Mesenchymal stem cell (in vitro differentiated cells and primary cell): ENCODE measurements around the gene RAD51B.
A peak's percentile ranks its signal among the peaks of the same experiment; 100 is the strongest.

Experiments
- DNase-seq: peaks from one replicate; pipeline ENCODE4 v3.0.0-alpha.2; 2013
- H2AFZ ChIP-seq: one replicate; pipeline ENCODE4 v1.6.1; 2013; ENCODE audit warnings: low read depth, mild to moderate bottlenecking, control low read depth, inconsistent platforms, low read length, moderate library complexity
- H2AK5ac ChIP-seq: 2 replicates; pipeline ENCODE4 v1.6.1; 2013; ENCODE audit warnings: low read length, moderate library complexity, mild to moderate bottlenecking, inconsistent platforms; ENCODE audit not compliant: severe bottlenecking
- H2BK120ac ChIP-seq: one replicate; pipeline ENCODE4 v1.6.1; 2013; ENCODE audit warnings: low read depth, mild to moderate bottlenecking, inconsistent platforms, low read length, moderate library complexity
- H2BK12ac ChIP-seq, 2 experiments: one replicate each; pipeline ENCODE4 v1.6.1; 2013; ENCODE audit warnings: inconsistent platforms in 2 of 2, low read length in 2 of 2, mild to moderate bottlenecking in 2 of 2, moderate library complexity in 2 of 2, control low read depth in 1 of 2
- H2BK15ac ChIP-seq: one replicate; pipeline ENCODE4 v1.6.1; 2013; ENCODE audit warnings: mild to moderate bottlenecking, low read depth, inconsistent platforms; ENCODE audit not compliant: poor library complexity, severe bottlenecking
- H2BK5ac ChIP-seq: 2 replicates; pipeline ENCODE4 v1.6.1; 2013; ENCODE audit warnings: low read depth, mild to moderate bottlenecking, low read length, control low read depth, inconsistent platforms; ENCODE audit not compliant: poor library complexity, severe bottlenecking
- H3K14ac ChIP-seq, 2 experiments: one replicate each; pipeline ENCODE4 v1.6.1; 2013; ENCODE audit warnings: inconsistent platforms in 2 of 2, low read length in 2 of 2, control low read depth in 1 of 2, mild to moderate bottlenecking in 1 of 2, moderate library complexity in 1 of 2
- H3K18ac ChIP-seq, 2 experiments: one replicate each; pipeline ENCODE4 v1.6.1; 2013; ENCODE audit warnings: inconsistent platforms in 2 of 2, low read length in 2 of 2, control low read depth in 1 of 2, low read depth in 1 of 2, mild to moderate bottlenecking in 1 of 2
- H3K23ac ChIP-seq, 2 experiments: one replicate each; pipeline ENCODE4 v1.6.1; 2013; ENCODE audit warnings: inconsistent platforms in 2 of 2, low read length in 2 of 2, mild to moderate bottlenecking in 2 of 2, moderate library complexity in 2 of 2, control low read depth in 1 of 2
- H3K27ac ChIP-seq: 2 replicates; pipeline ENCODE4 v1.5.1; 2013; ENCODE audit warnings: mild to moderate bottlenecking, moderate library complexity, low read length, control low read depth, inconsistent platforms; ENCODE audit not compliant: poor library complexity, severe bottlenecking
- H3K27me3 ChIP-seq, 2 experiments: 2 replicates each; pipeline versions ENCODE4 v1.6.1 to v1.7.0; 2013; ENCODE audit warnings: low read length in 2 of 2, mild to moderate bottlenecking in 2 of 2, moderate library complexity in 2 of 2, control low read depth in 1 of 2, inconsistent platforms in 1 of 2; ENCODE audit not compliant: control insufficient read depth in 1 of 2, insufficient read depth in 1 of 2
- H3K36me3 ChIP-seq, 2 experiments: 2 replicates each; pipeline versions ENCODE4 v1.6.1 to v1.7.0; 2013; ENCODE audit warnings: low read length in 2 of 2, control low read depth in 1 of 2, inconsistent platforms in 1 of 2, low read depth in 1 of 2, mild to moderate bottlenecking in 1 of 2; ENCODE audit not compliant: insufficient read depth in 2 of 2, control insufficient read depth in 1 of 2
- H3K4ac ChIP-seq, 2 experiments: one replicate each; pipeline ENCODE4 v1.6.1; 2013; ENCODE audit warnings: inconsistent platforms in 2 of 2, low read length in 2 of 2, mild to moderate bottlenecking in 2 of 2, moderate library complexity in 2 of 2, control low read depth in 1 of 2, low read depth in 1 of 2
- H3K4me1 ChIP-seq: 2 replicates; pipeline ENCODE4 v1.6.1; 2013; ENCODE audit warnings: low read depth, low read length, control low read depth; ENCODE audit not compliant: control insufficient read depth, insufficient read depth
- H3K4me2 ChIP-seq: 2 replicates; pipeline ENCODE4 v1.6.1; 2013; ENCODE audit warnings: low read length, mild to moderate bottlenecking, inconsistent platforms; ENCODE audit not compliant: poor library complexity, severe bottlenecking
- H3K4me3 ChIP-seq, 2 experiments: 2 replicates each; pipeline versions ENCODE4 v1.5.1 to v1.7.0; 2013; ENCODE audit warnings: low read length in 2 of 2, mild to moderate bottlenecking in 2 of 2, control low read depth in 1 of 2, low read depth in 1 of 2; ENCODE audit not compliant: insufficient read depth in 1 of 2
- H3K79me1 ChIP-seq: replicated peaks from 2 replicates; pipeline ENCODE4 v1.6.1; 2013; ENCODE audit warnings: mild to moderate bottlenecking, control low read depth, low read length, inconsistent platforms; ENCODE audit not compliant: poor library complexity, severe bottlenecking
- H3K9ac ChIP-seq: 2 replicates; pipeline ENCODE4 v1.7.0; 2013; ENCODE audit warnings: mild to moderate bottlenecking, low read length, moderate library complexity
- H3K9me3 ChIP-seq: 2 replicates; pipeline ENCODE4 v1.7.0; 2013; ENCODE audit warnings: mild to moderate bottlenecking, low read length; ENCODE audit not compliant: control insufficient read depth
- H4K8ac ChIP-seq: one replicate; pipeline ENCODE4 v1.6.1; 2013; ENCODE audit warnings: inconsistent platforms, mild to moderate bottlenecking, low read length, moderate library complexity
- H4K91ac ChIP-seq: one replicate; pipeline ENCODE4 v1.6.1; 2013; ENCODE audit warnings: mild to moderate bottlenecking, low read length, inconsistent platforms
- WGBS: methylation state at CpG from one replicate; pipeline ENCODE4 v1.1.7; 2013; ENCODE audit warnings: mixed read lengths; 5-methylcytosine and 5-hydroxymethylcytosine counted together

Gene RAD51B

DNA sequence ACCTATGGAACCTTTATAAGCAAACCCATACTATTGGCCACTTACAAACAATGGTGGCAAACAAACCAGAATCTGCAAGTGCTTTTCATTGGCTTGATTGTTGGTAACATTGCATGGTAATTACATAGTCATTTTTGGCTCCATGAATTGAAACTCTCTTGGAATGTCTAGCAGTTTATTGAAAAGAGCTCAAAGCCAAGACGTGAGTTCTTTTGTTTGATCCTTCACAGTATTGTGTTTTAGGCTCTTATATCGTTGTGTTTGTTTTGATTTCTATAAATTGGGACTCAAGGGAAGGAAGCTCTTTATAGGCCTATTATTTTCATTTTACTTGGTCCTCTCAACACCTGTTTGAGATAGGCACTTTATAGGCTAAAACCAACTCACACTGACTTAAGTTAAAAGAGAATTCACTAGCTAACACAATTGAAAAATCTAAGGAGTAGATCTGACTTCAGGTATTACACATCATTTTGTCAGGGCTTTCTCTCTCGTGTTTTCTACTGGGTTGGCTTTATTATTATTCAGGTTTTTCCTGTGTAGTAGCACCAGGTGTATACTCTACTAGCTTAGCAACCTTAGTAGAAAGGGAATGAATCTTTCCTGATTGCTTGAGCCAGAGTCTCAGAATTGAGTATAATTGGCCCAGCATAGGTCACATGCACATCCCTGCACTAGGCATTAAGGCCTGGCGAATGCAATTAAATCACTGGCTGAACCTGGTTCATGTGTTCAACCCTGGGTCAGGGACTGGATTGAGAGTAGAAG is 341.4 kb downstream of the RAD51B start:
- 98% methylated on average over 3 of the region's 4 CpGs for WGBS
- no peak overlapping the region for H2BK5ac ChIP-seq

GRCh38 chr14:68162887-68163286 is 343.3 kb downstream of the RAD51B start:
- Histone ChIP-seq H3K14ac (no peak overlapping the region), H4K8ac (no peak overlapping the region), H3K18ac (no peak overlapping the region), H3K4me2 (no peak overlapping the region), H3K27me3 (no peaks in the 10 kb centered on the region), H2BK15ac (no peak overlapping the region), H3K9me3 (no peaks in the 10 kb centered on the region), H2BK5ac (no peak overlapping the region), H3K4me3 (no peak overlapping the region), H2AK5ac (no peak overlapping the region), H2BK12ac (no peak overlapping the region), H3K4ac (no peak overlapping the region), H4K91ac (no peak overlapping the region), H3K23ac (no peak overlapping the region), H3K36me3 (no peaks in the 10 kb centered on the region), H3K27ac (no peak overlapping the region), H3K79me1 (no peaks in the 10 kb centered on the region), H2AFZ (no peak overlapping the region), H2BK120ac (no peak overlapping the region), H3K9ac (no peak overlapping the region), H3K4me1 (no peaks in the 10 kb centered on the region)
- WGBS: 89% methylated on average over 4 of the region's 4 CpGs
- DNase-seq: no peak

More for the DNA sequence above, 341.4 kb downstream of the RAD51B start:
- Histone ChIP-seq H3K4me3 (no peak overlapping the region), H4K91ac (no peak overlapping the region), H3K4me2 (no peak overlapping the region), H3K27ac (no peak overlapping the region), H3K23ac (no peak overlapping the region), H2BK12ac (no peak overlapping the region), H4K8ac (no peak overlapping the region), H2AK5ac (no peak overlapping the region), H3K18ac (no peak overlapping the region), H2BK120ac (no peak overlapping the region), H3K9ac (no peak overlapping the region), H3K9me3 (no peaks in the 10 kb centered on the region), H3K14ac (no peak overlapping the region), H3K36me3 (no peaks in the 10 kb centered on the region), H3K27me3 (no peaks in the 10 kb centered on the region), H3K4me1 (no peaks in the 10 kb centered on the region), H2BK15ac (no peak overlapping the region), H3K4ac (no peak overlapping the region), H3K79me1 (no peaks in the 10 kb centered on the region), H2AFZ (no peak overlapping the region)
- DNase-seq: no peak

- Histone ChIP-seq H4K8ac (no peak overlapping the region), H2BK15ac (no peak overlapping the region), H3K14ac (no peak overlapping the region), H3K27ac (no peak overlapping the region), H3K36me3 (no peaks in the 10 kb centered on the region), H2BK12ac (no peak overlapping the region), H3K18ac (peak overlapping the region in 1 of 2 experiments; percentile 75), H3K23ac (no peak overlapping the region), H3K4me2 (no peak overlapping the region), H3K79me1 (no peaks in the 10 kb centered on the region), H3K4me1 (no peaks in the 10 kb centered on the region), H2BK120ac (no peak overlapping the region), H3K4me3 (no peak overlapping the region), H3K4ac (peak overlapping the region in 1 of 2 experiments; percentile 37), H3K9me3 (no peaks in the 10 kb centered on the region), H2AK5ac (no peak overlapping the region), H2AFZ (no peak overlapping the region), H3K27me3 (no peaks in the 10 kb centered on the region), H2BK5ac (no peak overlapping the region), H4K91ac (no peak overlapping the region), H3K9ac (peak overlapping the region; percentile 47)
- no CpG with 5 or more reads among the region's 1 CpG for WGBS
- DNase-seq: no peak
Observed at GRCh38 chr14:68164711-68165113, 345.1 kb downstream of the RAD51B start.

DNA sequence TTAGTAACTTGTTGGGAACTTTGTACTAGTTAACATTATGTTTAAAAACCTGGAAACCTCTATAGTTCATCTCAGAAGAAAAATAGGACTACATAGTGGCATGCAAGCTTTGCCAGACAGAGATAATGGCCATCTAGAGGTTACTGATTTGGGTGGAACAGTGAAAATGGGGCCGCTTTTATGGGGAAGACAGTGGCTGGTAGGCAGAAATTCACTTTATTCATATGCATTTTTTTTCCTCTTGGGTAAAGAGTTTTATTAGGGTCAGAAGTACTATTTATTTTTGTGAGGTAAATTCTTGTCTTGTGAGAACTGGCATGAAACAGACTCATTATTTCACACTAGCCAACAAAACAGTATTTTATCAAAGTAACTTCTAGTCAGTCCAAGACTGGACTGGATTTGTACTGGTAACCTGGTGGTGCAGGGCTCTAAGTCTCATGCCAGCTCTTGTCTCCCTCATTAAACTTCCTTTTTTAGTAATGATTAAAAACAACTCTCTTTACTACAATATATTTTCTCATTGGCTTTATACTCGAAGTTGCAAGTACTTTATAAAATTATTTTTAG is 345.8 kb downstream of the RAD51B start:
- H2AK5ac ChIP-seq: no peak overlapping the region
- H2BK12ac ChIP-seq: no peak overlapping the region
- no peak overlapping the region for H3K18ac ChIP-seq
- H3K4ac ChIP-seq: no peak overlapping the region
- no peak overlapping the region for H2BK120ac ChIP-seq
- H2BK15ac ChIP-seq: no peak overlapping the region
- DNase-seq: no peak
- no peak overlapping the region for H3K4me3 ChIP-seq
- no peak overlapping the region for H3K4me2 ChIP-seq
- no peak overlapping the region for H4K91ac ChIP-seq
- H3K27ac ChIP-seq: no peak overlapping the region
- no peak overlapping the region for H3K14ac ChIP-seq
- 100% methylated on average over 1 of the region's 2 CpGs for WGBS
- no peaks in the 10 kb centered on the region for H3K9me3 ChIP-seq
- H3K4me1 ChIP-seq: no peaks in the 10 kb centered on the region
- H3K27me3 ChIP-seq: no peaks in the 10 kb centered on the region
- H3K23ac ChIP-seq: no peak overlapping the region
- H2BK5ac ChIP-seq: no peak overlapping the region
- no peak overlapping the region for H4K8ac ChIP-seq
- no peaks in the 10 kb centered on the region for H3K79me1 ChIP-seq
- H2AFZ ChIP-seq: no peak overlapping the region
- peak overlapping the region; percentile 47 for H3K9ac ChIP-seq
- no peaks in the 10 kb centered on the region for H3K36me3 ChIP-seq
